GM12875 (cell line): ENCODE data around the gene PRKN.

Source experiments
- H3K4me3 ChIP-seq: one replicate; pipeline ENCODE4 v1.5.1; 2011; ENCODE audit warnings: low read depth, low read length, control low read depth
- TF ChIP-seq, protein P1 (sequence below): IDR thresholded peaks from 2 replicates; pipeline ENCODE4 v1.5.1; 2011; ENCODE audit warnings: low read depth, mild to moderate bottlenecking, control low read depth, inconsistent platforms, low read length, moderate library complexity, borderline replicate concordance; ENCODE audit not compliant: insufficient read depth

Gene PRKN

DNA sequence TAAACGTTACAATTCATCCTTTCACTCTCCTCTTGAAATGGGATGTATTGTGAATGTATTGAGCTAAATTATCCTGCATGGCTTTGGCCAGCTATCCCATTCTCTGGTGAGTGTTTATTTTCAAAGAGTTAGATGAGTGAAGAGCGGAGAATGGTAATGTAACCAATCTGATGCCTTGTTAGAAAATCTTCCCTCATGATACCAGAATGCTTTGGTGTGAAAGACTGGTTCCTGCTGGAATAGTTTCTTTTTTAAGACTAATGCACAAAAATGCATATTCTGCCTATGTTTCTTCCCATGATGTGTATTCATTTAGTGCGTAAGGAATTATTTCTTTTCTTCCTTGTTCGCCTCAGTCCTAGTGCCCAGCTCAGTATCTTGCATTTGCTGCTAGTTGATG, 506.7 kb downstream of the PRKN start:
- TF ChIP-seq, protein P1, sequence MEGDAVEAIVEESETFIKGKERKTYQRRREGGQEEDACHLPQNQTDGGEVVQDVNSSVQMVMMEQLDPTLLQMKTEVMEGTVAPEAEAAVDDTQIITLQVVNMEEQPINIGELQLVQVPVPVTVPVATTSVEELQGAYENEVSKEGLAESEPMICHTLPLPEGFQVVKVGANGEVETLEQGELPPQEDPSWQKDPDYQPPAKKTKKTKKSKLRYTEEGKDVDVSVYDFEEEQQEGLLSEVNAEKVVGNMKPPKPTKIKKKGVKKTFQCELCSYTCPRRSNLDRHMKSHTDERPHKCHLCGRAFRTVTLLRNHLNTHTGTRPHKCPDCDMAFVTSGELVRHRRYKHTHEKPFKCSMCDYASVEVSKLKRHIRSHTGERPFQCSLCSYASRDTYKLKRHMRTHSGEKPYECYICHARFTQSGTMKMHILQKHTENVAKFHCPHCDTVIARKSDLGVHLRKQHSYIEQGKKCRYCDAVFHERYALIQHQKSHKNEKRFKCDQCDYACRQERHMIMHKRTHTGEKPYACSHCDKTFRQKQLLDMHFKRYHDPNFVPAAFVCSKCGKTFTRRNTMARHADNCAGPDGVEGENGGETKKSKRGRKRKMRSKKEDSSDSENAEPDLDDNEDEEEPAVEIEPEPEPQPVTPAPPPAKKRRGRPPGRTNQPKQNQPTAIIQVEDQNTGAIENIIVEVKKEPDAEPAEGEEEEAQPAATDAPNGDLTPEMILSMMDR = no peak
- H3K4me3 ChIP-seq = no peak overlapping the region

DNA sequence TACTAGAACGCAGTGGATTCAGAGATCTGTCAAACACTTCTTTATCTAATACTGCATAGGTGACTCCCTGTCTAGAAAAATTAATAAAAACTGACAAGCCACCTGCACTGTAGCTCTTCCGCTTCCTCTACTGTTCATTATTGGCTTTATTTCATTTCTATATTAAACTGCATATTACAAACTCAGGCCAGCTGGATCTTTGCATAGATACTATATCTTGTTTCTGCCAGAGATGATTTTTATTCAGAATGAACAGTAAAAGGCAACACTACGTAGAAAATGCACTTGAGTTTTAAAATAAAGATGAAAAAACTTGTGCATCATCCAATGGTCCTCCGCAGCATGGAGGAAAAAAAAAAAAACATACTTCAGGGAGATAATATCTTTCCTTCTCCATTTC, 508.3 kb downstream of the PRKN start:
- TF ChIP-seq, protein P1 = no peak
- H3K4me3 ChIP-seq = no peak overlapping the region

DNA sequence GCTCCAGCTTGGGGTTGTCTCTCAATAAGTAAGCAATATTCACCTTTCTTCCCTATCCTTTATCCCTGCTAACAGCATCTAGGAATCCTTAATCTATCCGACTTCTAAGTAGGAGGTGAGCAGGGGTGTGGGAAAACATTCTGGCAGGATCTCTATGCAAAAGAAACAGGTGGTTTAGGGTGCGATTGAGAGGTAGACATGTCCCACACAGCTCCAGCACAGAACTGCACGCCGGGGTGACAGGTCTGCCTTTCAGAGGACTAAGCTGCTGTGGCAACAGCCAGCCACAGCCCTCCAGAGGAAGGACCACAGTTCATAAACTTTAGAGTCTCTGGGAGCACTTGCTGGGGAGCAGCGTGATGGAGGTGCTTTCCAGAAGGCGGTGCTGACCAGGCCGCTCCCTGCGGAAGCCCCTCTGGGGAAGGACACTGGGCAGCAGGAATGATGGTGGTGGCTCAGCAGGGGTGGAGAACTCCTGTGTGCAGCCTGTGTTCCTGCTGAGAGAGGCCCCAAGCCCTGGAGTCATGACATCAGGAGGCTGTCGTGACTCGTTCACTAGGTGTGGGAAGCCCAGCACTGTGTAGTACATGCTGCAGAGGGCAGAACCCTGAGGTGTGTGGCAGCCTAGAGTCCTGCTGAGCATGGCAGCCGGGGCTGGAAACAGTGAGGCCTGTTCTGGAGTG, 509.6 kb downstream of the PRKN start:
- TF ChIP-seq, protein P1 = no peak
- no peak overlapping the region for H3K4me3 ChIP-seq

DNA sequence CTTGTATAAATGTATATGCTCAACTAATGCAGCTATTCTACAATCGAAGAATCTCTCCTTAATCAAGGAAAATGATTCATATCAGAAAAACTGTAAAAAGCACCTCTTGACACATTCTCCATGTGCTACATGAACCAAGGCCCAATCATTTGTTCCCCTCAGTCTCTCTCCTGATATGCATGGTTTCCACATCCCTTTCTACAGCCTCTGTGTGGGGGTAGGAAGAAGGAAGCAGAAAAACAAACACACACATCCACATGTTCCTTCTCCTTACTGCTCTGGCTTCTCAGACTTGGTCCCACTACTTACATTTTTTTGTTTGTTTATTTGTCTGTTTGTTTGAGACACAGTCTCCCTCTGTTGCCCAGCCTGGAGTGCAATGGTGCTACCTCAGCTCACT, 510.5 kb downstream of the PRKN start:
- no peak overlapping the region for H3K4me3 ChIP-seq
- TF ChIP-seq, protein P1 = no peak

DNA sequence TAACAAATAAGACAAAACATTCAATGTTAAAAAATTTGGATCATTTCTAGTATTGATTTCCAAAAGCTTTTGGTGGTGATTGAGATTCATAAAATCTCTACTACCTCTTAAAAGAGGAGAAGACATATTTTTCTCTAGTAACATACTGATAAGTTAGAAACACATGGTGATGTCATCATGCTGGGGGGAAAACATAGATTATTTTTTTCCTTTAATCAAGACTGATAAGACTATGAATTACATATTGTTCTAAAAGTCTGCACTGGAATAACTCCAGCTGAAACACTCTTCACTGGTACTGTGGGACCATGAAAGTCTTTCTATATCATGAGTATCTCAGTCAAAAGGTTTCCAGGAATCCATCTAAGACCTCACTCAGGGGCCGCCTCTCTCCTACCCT, 515.8 kb downstream of the PRKN start:
- TF ChIP-seq, protein P1 = no peak
- H3K4me3 ChIP-seq = no peak overlapping the region

DNA sequence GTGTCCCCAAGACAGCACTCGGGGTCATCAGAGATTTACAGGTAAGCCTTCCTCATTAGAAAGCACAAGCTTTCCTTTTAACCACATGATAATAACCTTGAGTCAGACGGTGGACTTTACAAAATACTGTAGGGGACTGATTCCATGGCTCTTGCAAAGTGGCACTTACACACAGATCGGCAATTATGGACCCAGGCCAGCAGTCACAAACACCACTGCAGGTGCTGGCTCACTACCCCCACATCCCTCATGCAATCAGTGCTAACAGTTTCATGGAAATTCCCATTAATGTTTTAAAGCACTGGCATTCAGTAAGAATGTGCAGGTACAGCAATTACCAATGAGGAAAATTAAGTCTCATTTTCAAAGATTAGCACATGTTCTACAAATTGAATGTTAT, 516.5 kb downstream of the PRKN start:
- H3K4me3 ChIP-seq = no peak overlapping the region
- TF ChIP-seq, protein P1 = no peak

DNA sequence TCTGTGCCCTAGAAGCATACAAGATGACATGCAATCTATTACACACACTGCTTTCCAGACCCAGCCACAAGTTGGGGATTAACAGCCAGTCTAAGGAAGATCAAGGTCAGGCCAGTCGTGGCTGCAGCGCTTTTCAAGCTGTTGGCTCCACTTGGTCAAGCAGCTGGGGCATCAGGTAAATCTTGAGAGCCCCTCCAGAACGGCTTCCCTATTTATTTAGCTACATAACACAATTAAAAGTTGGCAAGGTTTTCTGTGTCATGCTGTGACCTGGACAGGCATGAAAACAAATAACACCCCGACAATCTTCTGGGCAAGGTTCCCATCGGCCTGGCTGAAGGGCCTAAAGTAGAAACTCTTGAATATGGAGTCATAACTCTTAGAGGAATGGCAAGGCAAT, 524.3 kb downstream of the PRKN start:
- H3K4me3 ChIP-seq = no peak overlapping the region
- TF ChIP-seq, protein P1 = no peak
